ENCODE data around the gene C9orf152. TPM values are rescaled to one million over a fixed set of nuclear protein-coding genes. Genes with fewer than 3 reads are reported as not detected.
A peak's percentile ranks its signal among the peaks of the same experiment; 100 is the strongest.
"Not testable (repeated sequence)": the region's sequence is repeated elsewhere in the genome, so short reads cannot be mapped to it uniquely, and the experiment has no call there.

C9orf152 gene
- total RNA-seq, 1 experiment from 2014 or later, result not detected

- Histone ChIP-seq H3K4me3 (no peak overlapping the region), H3K36me3 (peaks cover 43% of the 10 kb centered on the region), H3K27me3 (no peaks in the 10 kb centered on the region), H3K4me1 (no peaks in the 10 kb centered on the region), H3K9me3 (replicated peaks) (no peaks in the 10 kb centered on the region), H3K27ac (no peak overlapping the region)
- no peak for DNase-seq
Observed at GRCh38 chr9:110241260-110241857, 33.4 kb upstream of the C9orf152 start.

GRCh38 chr9:110240198-110240597 lies 32.2 kb upstream of the C9orf152 start:
- Histone ChIP-seq H3K36me3 (peaks cover 34% of the 10 kb centered on the region), H3K9me3 (replicated peaks) (no peaks in the 10 kb centered on the region), H3K27me3 (no peaks in the 10 kb centered on the region), H3K4me3 (no peak overlapping the region), H3K27ac (no peak overlapping the region), H3K4me1 (no peaks in the 10 kb centered on the region)
- DNase-seq, result no peak

- H3K27me3 ChIP-seq, result no peaks in the 10 kb centered on the region
- H3K36me3 ChIP-seq, result no peaks in the 10 kb centered on the region
- H3K27ac ChIP-seq, result no peak overlapping the region
- no peak overlapping the region for H3K4me3 ChIP-seq
- no peaks in the 10 kb centered on the region for H3K4me1 ChIP-seq
- peak in 1 of 2 experiments; percentile 32 for DNase-seq
- no peaks in the 10 kb centered on the region for H3K9me3 ChIP-seq (replicated peaks)
Observed at GRCh38 chr9:110228321-110228720, 20.4 kb upstream of the C9orf152 start.

GRCh38 chr9:110224583-110224982 lies 16.6 kb upstream of the C9orf152 start:
- no peak overlapping the region for H3K27ac ChIP-seq
- H3K4me1 ChIP-seq, result no peaks in the 10 kb centered on the region
- no peaks in the 10 kb centered on the region for H3K36me3 ChIP-seq
- no peaks in the 10 kb centered on the region for H3K27me3 ChIP-seq
- DNase-seq, result no peak
- no peaks in the 10 kb centered on the region for H3K9me3 ChIP-seq (replicated peaks)
- H3K4me3 ChIP-seq, result no peak overlapping the region

GRCh38 chr9:110220809-110221208 lies 12.8 kb upstream of the C9orf152 start:
- Histone ChIP-seq H3K9me3 (replicated peaks) (no peaks in the 10 kb centered on the region), H3K27me3 (no peaks in the 10 kb centered on the region), H3K36me3 (no peaks in the 10 kb centered on the region), H3K27ac (no peak overlapping the region), H3K4me3 (no peak overlapping the region), H3K4me1 (no peaks in the 10 kb centered on the region)
- DNase-seq, result no peak

- no peaks in the 10 kb centered on the region for H3K27me3 ChIP-seq
- H3K36me3 ChIP-seq, result no peaks in the 10 kb centered on the region
- H3K9me3 ChIP-seq (replicated peaks), result no peaks in the 10 kb centered on the region
- peak in 1 of 2 experiments; percentile 63 for DNase-seq
- no peak overlapping the region for H3K4me3 ChIP-seq
- no peaks in the 10 kb centered on the region for H3K4me1 ChIP-seq
- no peak overlapping the region for H3K27ac ChIP-seq
Observed at GRCh38 chr9:110217656-110218099, 9.7 kb upstream of the C9orf152 start.

- Histone ChIP-seq H3K9me3 (replicated peaks) (no peaks in the 10 kb centered on the region), H3K4me3 (no peak overlapping the region), H3K27me3 (no peaks in the 10 kb centered on the region), H3K4me1 (no peaks in the 10 kb centered on the region), H3K36me3 (no peaks in the 10 kb centered on the region), H3K27ac (no peak overlapping the region)
- no peak for DNase-seq
Observed at GRCh38 chr9:110214586-110215355, 6.8 kb upstream of the C9orf152 start.

GRCh38 chr9:110214090-110214489 lies 6.1 kb upstream of the C9orf152 start:
- no peak for DNase-seq
- Histone ChIP-seq H3K27me3 (no peaks in the 10 kb centered on the region), H3K4me3 (no peak overlapping the region), H3K9me3 (replicated peaks) (no peaks in the 10 kb centered on the region), H3K4me1 (no peaks in the 10 kb centered on the region), H3K27ac (no peak overlapping the region), H3K36me3 (no peaks in the 10 kb centered on the region)

- Histone ChIP-seq H3K36me3 (no peaks in the 10 kb centered on the region), H3K27ac (no peak overlapping the region), H3K4me3 (no peak overlapping the region), H3K9me3 (replicated peaks) (no peaks in the 10 kb centered on the region), H3K27me3 (no peaks in the 10 kb centered on the region), H3K4me1 (no peaks in the 10 kb centered on the region)
- no peak for DNase-seq
Observed at GRCh38 chr9:110213413-110214044, 5.6 kb upstream of the C9orf152 start.

GRCh38 chr9:110207071-110207641 lies 803 bp downstream of the C9orf152 start:
- DNase-seq, result no peak
- Histone ChIP-seq H3K27ac (no peak overlapping the region), H3K4me1 (no peaks in the 10 kb centered on the region), H3K36me3 (no peaks in the 10 kb centered on the region), H3K9me3 (replicated peaks) (no peaks in the 10 kb centered on the region), H3K4me3 (no peak overlapping the region), H3K27me3 (no peaks in the 10 kb centered on the region)

GRCh38 chr9:110206389-110206788 lies 1.6 kb downstream of the C9orf152 start:
- Histone ChIP-seq H3K4me3 (no peak overlapping the region), H3K4me1 (no peaks in the 10 kb centered on the region), H3K9me3 (replicated peaks) (no peaks in the 10 kb centered on the region), H3K27me3 (no peaks in the 10 kb centered on the region), H3K36me3 (no peaks in the 10 kb centered on the region), H3K27ac (no peak overlapping the region)
- no peak for DNase-seq

- H3K36me3 ChIP-seq; H3K27me3 ChIP-seq; H3K4me1 ChIP-seq; H3K27ac ChIP-seq; DNase-seq; H3K9me3 ChIP-seq (replicated peaks); H3K4me3 ChIP-seq: not testable (repeated sequence)
Observed at GRCh38 chr9:110205612-110206011, 2.3 kb downstream of the C9orf152 start.

GRCh38 chr9:110202232-110202631 lies 5.7 kb downstream of the C9orf152 start:
- no peak for DNase-seq
- Histone ChIP-seq H3K27ac (no peak overlapping the region), H3K4me3 (no peak overlapping the region), H3K36me3 (no peaks in the 10 kb centered on the region), H3K27me3 (no peaks in the 10 kb centered on the region), H3K9me3 (replicated peaks) (no peaks in the 10 kb centered on the region), H3K4me1 (no peaks in the 10 kb centered on the region)

GRCh38 chr9:110199643-110200042 lies 8.3 kb downstream of the C9orf152 start:
- no peaks in the 10 kb centered on the region for H3K4me1 ChIP-seq
- H3K27ac ChIP-seq, result no peak overlapping the region
- no peaks in the 10 kb centered on the region for H3K36me3 ChIP-seq
- H3K4me3 ChIP-seq, result no peak overlapping the region
- DNase-seq, result no peak
- no peaks in the 10 kb centered on the region for H3K27me3 ChIP-seq
- no peaks in the 10 kb centered on the region for H3K9me3 ChIP-seq (replicated peaks)

- no peaks in the 10 kb centered on the region for H3K27me3 ChIP-seq
- H3K4me1 ChIP-seq, result no peaks in the 10 kb centered on the region
- H3K9me3 ChIP-seq (replicated peaks), result no peaks in the 10 kb centered on the region
- H3K4me3 ChIP-seq, result no peak overlapping the region
- H3K27ac ChIP-seq, result no peak overlapping the region
- H3K36me3 ChIP-seq, result no peaks in the 10 kb centered on the region
- no peak for DNase-seq
Observed at GRCh38 chr9:110198357-110198756, 9.6 kb downstream of the C9orf152 start.
